Effector memory CD8-positive, alpha-beta T cell (primary cell): Measurements from ENCODE around the gene PRAC2.

Source experiments
- ATAC-seq: fragments of 150-1000 bp; cut with Tn5 transposase; replicated peaks from 2 replicates; pipeline ENCODE4 v1.10.0; 2021; ENCODE audit warnings: mild to moderate bottlenecking, moderate library complexity
- DNase-seq, 3 experiments: peaks; one replicate each; pipeline ENCODE4 v3.0.0; 2021
- H3K27ac Mint-ChIP-seq, 2 donors: one replicate each; pipeline ENCODE4 v1.8.0; 2022; ENCODE audit warnings: mild to moderate bottlenecking in 2 of 2, mixed read lengths in 2 of 2, moderate library complexity in 2 of 2
- H3K27me3 Mint-ChIP-seq, 2 donors: one replicate each; pipeline ENCODE4 v1.8.0; 2022; ENCODE audit warnings: mixed read lengths in 2 of 2
- H3K36me3 Mint-ChIP-seq: one replicate; pipeline ENCODE4 v1.8.0; 2022; ENCODE audit warnings: mild to moderate bottlenecking, moderate library complexity, mixed read lengths; ENCODE audit not compliant: insufficient read depth
- H3K4me1 Mint-ChIP-seq, 2 donors: one replicate each; pipeline ENCODE4 v1.8.0; 2022; ENCODE audit warnings: low read depth in 2 of 2, mixed read lengths in 2 of 2
- H3K4me3 Mint-ChIP-seq, 2 donors: one replicate each; pipeline ENCODE4 v1.8.0; 2022; ENCODE audit warnings: mild to moderate bottlenecking in 2 of 2, mixed read lengths in 2 of 2, moderate library complexity in 2 of 2
- H3K9me3 Mint-ChIP-seq, 2 donors: one replicate each; pipeline ENCODE4 v1.8.0; 2022; ENCODE audit warnings: mixed read lengths in 2 of 2

PRAC2 gene

DNA sequence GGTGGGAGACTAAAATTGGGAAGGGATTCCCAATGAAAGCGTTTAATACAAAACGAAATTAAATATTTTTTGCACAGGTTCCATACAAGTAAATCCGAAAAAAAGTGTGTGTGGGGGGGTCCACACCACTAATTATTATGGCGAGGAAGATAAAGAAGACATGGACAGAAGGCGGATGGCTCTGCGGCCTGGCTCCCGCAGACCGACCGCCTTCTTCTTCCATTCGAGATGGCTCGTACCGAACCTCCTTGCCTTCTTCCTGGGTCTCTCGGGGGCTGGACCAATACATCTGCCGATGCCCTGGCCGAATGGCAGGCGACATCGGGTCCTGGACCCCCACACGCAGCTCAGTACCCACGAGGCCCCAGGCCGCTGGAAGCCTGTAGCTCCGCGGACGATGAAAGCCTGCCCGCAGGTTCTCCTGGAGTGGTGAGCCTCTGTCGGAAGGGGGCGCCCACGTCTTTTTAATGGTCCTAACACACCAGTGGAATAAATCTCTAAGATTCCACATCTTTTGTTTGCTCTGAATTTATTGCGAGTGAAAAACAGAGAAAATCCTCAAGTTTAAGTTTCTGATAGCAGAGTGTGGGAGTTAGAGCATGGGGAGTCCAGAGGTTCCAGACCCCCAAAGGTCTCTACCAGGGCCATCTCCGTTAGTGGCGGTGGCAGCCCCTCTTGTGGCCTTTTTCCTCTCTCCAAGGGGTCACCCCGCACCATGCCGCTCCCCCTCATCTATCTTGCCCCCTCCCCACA, 1.4 kb downstream of the PRAC2 start:
- peak overlapping the region in 1 of 2 donors; percentile 49 for H3K27ac Mint-ChIP-seq
- no peaks in the 10 kb centered on the region for H3K9me3 Mint-ChIP-seq
- DNase-seq: peak; percentile 69 to 75 (median 70)
- peaks cover 95 to 100% of the 10 kb centered on the region in 2 donors for H3K27me3 Mint-ChIP-seq
- peak overlapping the region; percentile 65 to 76 for H3K4me3 Mint-ChIP-seq
- no peak for ATAC-seq
- peaks cover 41% of the 10 kb centered on the region for H3K36me3 Mint-ChIP-seq
- H3K4me1 Mint-ChIP-seq: peaks cover 29 to 36% of the 10 kb centered on the region in 2 donors

DNA sequence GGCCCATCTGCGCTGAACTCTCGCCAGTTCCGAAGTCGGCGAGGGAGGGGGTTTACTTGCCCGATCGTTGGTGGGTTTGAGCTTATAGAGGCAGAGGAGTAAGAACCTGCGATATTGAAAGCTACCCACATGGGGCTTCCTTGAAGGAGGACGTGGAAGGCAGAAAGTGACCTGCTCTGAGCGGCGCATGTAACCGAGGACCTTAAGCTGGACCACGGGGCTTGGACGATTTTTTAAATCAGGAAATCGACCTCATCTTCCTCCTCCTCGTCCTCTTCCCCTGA, 2.0 kb downstream of the PRAC2 start:
- no peak for DNase-seq
- H3K36me3 Mint-ChIP-seq: peaks cover 41% of the 10 kb centered on the region
- H3K27me3 Mint-ChIP-seq: peaks cover 96 to 100% of the 10 kb centered on the region in 2 donors
- H3K27ac Mint-ChIP-seq: peak overlapping the region in 1 of 2 donors; percentile 49
- H3K4me1 Mint-ChIP-seq: peaks cover 31 to 38% of the 10 kb centered on the region in 2 donors
- H3K4me3 Mint-ChIP-seq: peak overlapping the region; percentile 65 to 76
- no peaks in the 10 kb centered on the region for H3K9me3 Mint-ChIP-seq
- ATAC-seq: no peak

DNA sequence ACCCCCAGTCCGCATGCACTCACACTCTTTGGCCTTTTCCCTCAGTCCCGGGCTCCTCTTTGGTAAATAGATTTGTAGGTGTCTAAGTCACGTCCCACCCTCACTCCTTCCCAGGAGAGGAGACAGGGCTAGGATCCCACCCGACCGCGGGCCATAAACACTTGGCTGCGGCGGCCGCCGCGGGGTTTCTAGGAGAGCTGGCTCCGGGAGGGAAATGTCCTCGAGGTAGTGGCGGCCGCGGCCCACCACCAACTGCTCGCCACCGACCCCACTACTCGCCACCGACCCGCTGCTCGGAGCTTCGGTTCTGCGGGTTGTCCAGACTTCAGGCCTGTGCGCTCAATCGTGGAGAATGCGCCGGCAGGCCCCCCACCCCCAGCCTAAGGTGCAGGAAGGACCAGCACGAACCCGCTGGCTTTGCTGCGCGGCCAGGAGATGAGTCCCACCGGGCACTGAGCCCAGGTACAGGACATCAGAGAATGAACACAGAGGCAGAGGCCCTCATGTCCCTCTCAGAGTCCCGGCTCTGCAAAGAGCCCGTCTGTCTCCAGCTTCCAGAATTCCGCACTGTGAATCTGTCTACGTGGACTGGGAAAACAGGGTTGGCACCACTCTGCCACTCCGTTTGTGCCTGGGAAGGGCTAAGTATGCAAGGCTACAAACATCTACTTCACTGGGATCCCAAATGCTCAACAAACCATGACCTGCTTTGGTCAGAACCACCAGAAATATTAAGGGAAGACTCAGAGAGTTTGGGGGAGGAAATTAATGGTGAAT, 2.5 kb downstream of the PRAC2 start:
- ATAC-seq: peak; percentile 31

DNA sequence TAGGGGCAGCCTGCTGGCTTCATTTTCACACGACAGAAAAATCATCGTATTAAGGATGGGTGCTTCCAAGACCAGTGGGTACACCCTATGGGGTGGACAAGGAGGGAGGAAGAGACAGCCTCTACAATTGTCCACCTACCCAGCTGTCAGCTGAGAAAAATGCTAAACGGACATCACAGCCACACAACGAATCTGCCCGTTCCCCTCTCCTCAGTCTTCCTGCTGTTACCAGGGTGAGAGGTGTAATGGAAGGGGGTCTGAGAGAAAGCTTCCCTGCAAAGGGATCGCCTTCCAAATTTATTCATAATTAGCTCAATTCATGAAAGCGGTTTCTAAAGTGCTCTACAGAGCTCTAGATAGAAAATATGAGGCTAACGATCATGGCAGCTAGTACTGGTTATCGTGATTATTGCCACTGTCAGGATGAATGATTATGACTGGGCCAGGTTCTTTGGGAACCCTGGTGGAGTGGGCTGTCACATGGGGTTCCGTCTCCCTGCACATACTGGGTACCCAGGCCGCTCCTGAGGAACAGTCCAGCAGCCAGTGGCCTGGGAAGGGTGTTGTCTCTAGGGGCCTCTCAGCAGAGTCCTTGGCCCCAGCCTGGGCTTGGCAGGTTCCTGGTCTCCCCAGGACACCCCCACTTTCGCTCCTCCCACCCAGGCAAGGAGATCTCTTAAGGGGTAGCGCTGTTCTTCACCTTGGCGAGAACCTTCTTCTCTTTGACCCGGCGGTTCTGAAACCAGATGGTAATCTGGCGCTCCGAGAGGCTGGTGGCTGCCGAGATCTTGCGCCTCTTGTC, 3.3 kb downstream of the PRAC2 start:
- DNase-seq: no peak
- no peaks in the 10 kb centered on the region for H3K9me3 Mint-ChIP-seq
- H3K4me3 Mint-ChIP-seq: no peak overlapping the region
- H3K27ac Mint-ChIP-seq: no peak overlapping the region
- peaks cover 93 to 100% of the 10 kb centered on the region in 2 donors for H3K27me3 Mint-ChIP-seq
- peaks cover 31 to 38% of the 10 kb centered on the region in 2 donors for H3K4me1 Mint-ChIP-seq
- H3K36me3 Mint-ChIP-seq: peaks cover 36% of the 10 kb centered on the region
- peak; percentile 33 for ATAC-seq

More for the DNA sequence above, 2.5 kb downstream of the PRAC2 start:
- Mint-ChIP-seq H3K9me3 (no peaks in the 10 kb centered on the region), H3K27me3 (peaks cover 96 to 100% of the 10 kb centered on the region in 2 donors), H3K27ac (peak overlapping the region in 1 of 2 donors; percentile 49), H3K4me3 (peak overlapping the region; percentile 65 to 76), H3K36me3 (peaks cover 37% of the 10 kb centered on the region), H3K4me1 (peaks cover 31 to 38% of the 10 kb centered on the region in 2 donors)
- no peak for DNase-seq

DNA sequence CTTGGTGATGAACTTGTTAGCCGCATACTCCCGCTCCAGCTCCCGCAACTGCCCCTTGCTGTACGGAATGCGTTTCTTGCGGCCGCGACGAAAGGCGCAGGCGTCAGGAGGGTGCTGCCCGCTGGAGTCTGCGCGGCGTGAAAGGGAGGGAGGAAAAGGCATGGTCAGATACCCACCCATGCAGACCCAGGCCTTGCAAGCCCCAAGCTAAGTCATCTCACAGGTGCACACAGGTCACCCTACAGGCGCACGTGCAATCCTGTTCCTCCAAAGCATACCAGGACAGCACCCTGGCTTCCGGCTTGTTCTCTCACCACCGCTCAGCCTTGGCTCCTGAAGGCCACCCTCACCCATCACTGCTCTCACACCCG, 3.9 kb downstream of the PRAC2 start:
- Mint-ChIP-seq H3K4me1 (peaks cover 31 to 38% of the 10 kb centered on the region in 2 donors), H3K27me3 (peaks cover 91 to 96% of the 10 kb centered on the region in 2 donors), H3K36me3 (peaks cover 36% of the 10 kb centered on the region), H3K27ac (no peak overlapping the region), H3K4me3 (no peak overlapping the region), H3K9me3 (no peaks in the 10 kb centered on the region)
- ATAC-seq (peak; percentile 41), DNase-seq (no peak)

DNA sequence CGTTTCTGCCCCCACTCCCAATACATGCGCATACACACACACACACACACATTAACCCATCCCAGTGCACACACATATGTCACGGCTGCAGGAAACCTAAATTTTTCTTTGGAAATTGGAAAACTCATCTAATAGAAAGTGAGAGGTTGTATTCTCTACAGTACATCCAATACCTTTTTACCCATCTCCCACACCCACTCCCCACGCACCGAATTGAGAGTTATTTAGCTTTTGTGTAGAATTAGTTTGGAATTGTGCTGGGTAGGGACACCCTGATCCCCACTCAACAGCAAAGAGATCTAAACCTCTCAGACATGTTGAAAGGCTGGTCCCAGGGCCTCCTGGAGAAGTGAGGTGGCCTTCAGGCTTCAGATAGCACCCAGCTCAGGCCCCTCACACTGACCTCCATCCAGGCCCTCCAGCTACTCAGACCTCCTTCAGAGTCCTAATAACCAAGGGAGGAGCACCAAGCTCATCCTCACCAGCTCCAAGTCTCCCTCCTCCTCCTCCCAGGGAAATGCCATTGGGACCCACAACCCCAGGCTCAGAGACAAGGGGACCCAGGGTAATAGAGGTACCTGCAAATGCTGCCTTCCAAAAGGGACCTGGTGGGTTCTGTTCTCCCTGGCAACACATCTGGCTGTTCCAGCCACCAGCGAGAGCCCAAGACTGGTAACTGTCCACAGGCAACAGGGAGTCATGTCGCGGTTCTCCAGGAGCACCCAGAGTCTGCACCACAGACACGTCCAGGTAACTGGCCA, 4.6 kb downstream of the PRAC2 start:
- H3K27me3 Mint-ChIP-seq: peaks cover 91 to 95% of the 10 kb centered on the region in 2 donors
- H3K4me1 Mint-ChIP-seq: peaks cover 32 to 38% of the 10 kb centered on the region in 2 donors
- no peak for DNase-seq
- peak overlapping the region; percentile 67 to 73 for H3K4me3 Mint-ChIP-seq
- no peaks in the 10 kb centered on the region for H3K9me3 Mint-ChIP-seq
- peak; percentile 28 for ATAC-seq
- H3K36me3 Mint-ChIP-seq: peaks cover 35% of the 10 kb centered on the region
- H3K27ac Mint-ChIP-seq: no peak overlapping the region

DNA sequence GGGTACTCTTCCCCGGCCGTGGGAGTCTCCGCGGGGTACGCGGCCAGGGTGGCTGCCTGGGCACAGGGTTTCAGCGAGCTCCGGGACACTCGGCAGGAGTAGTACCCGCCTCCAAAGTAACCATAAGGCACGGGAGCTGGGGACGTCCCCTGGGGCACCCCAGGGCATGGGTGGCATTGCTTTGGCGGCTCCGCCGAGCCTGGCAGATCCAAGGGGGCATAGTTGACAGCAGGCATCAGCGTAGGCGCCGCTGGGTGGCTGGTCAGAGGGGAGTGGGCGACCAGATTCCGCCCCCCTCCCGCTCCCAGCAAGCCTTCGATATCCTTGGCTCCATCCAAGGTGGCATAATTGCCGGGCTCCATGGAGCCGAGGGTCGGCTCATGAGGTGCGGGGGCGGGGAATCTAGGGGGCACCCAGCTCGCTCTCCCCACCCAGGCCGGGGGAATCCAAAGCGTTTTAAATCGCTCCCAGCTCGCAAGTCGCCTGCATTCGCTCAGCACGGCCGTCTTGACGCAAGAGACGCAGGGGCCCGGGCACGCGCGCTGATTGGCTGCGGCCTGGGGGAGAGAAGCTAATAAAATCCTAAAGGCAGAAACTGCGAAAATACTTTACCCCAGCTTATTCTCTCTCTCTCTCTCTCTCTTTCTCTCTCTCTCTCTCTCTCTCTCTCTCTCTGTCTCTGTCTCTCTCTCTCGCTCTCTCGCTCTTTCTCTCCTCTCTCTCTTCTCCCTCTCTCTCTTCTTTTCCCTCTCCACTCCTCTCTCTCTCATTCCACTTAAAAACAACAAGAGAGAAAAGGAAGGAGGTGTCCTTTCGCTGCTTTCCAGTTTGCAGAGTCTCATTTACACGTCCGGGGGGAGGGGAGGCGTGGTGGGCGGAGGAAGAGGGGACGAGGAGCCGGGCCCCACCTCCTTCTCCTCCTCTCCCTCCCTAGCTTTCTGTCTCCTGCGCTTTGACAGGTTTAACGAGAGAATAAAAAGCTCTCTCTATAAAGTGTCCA, 5.5 kb downstream of the PRAC2 start, which contains the start of gene HOXB13:
TSS of gene HOXB13 (minus strand) at position 519 of the 1,000 bp plus-strand sequence. CDS start at position 362, 157 bp downstream.
- peaks cover 36 to 37% of the 10 kb centered on the region in 2 donors for H3K4me1 Mint-ChIP-seq
- H3K27ac Mint-ChIP-seq: peak within 1 kb of the TSS in 1 of 2 donors; percentile 39
- peak within 1 kb of the TSS; percentile 67 to 73 for H3K4me3 Mint-ChIP-seq
- peaks cover 89 to 95% of the 10 kb centered on the region in 2 donors for H3K27me3 Mint-ChIP-seq
- H3K9me3 Mint-ChIP-seq: no peaks in the 10 kb centered on the region
- DNase-seq (peak in 1 of 3 experiments; percentile 24), ATAC-seq (no peak)
- H3K36me3 Mint-ChIP-seq: peaks cover 26% of the 10 kb centered on the region

DNA sequence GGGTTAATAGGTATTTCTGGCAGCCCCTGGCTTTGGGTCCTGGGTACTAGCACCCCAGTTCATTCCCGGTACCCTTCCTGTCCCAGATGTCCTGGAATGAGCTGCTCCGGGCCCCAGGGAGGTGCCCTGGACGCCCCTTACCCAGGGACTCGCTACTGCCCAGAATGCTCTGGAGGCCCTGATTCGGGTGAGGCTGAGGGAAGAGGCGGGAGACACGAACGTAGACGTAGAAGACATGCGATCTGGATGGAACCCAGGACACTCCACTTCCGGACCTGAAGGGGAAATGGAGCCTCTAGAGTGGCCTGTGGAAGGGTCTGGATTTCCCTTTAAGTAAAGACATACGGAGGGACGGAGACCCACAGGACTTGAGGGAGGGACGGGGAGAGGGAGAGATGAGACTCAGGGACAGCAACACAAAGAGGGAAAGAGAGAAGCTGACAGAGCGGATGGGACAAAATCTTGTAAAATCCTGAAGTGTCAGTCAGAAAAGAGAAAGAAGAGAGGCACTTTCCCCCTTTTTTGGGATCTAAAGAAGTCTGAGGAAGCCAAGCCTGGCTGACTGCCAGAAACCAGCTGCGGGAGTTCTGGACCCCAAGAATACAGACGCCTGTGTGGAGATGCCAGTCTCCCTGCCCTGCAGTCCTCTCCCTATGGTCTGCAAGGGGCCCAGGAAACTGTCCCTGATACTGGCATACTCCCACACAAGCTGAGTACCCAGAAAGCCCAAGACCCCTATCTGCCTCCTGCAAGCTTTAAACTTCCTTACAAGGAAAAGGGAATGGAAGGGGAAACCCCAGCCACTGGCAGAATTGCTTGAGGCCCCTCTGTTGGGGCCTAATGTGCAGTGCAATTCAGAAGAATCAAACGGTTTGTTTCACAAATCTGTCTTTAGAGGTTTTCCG, 6.6 kb downstream of the PRAC2 start:
- Mint-ChIP-seq H3K27me3 (peaks cover 88 to 95% of the 10 kb centered on the region in 2 donors), H3K27ac (peak overlapping the region in 1 of 2 donors; percentile 39), H3K9me3 (no peaks in the 10 kb centered on the region), H3K36me3 (peaks cover 15% of the 10 kb centered on the region), H3K4me3 (peak overlapping the region; percentile 67 to 73), H3K4me1 (peaks cover 29 to 30% of the 10 kb centered on the region in 2 donors)
- DNase-seq (no peak), ATAC-seq (no peak)

DNA sequence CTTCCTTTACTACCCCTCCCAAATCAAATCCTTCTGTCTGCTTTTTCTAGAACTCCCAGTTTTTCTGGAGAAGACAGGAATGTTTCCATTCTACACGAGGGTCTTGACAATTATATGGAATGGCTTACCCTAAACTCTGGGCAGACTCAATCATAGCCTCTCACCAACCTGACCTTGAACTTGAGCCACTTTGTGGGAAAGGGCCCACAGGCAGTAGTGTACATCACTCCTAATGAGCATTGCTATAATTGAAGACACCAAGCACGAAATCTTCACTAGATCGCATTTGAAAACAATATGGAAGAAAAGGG, 7.2 kb downstream of the PRAC2 start:
- H3K36me3 Mint-ChIP-seq: peaks cover 13% of the 10 kb centered on the region
- peaks cover 88 to 95% of the 10 kb centered on the region in 2 donors for H3K27me3 Mint-ChIP-seq
- H3K4me3 Mint-ChIP-seq: no peak overlapping the region
- DNase-seq (no peak), ATAC-seq (no peak)
- peaks cover 24 to 27% of the 10 kb centered on the region in 2 donors for H3K4me1 Mint-ChIP-seq
- H3K27ac Mint-ChIP-seq: no peak overlapping the region
- H3K9me3 Mint-ChIP-seq: no peaks in the 10 kb centered on the region

DNA sequence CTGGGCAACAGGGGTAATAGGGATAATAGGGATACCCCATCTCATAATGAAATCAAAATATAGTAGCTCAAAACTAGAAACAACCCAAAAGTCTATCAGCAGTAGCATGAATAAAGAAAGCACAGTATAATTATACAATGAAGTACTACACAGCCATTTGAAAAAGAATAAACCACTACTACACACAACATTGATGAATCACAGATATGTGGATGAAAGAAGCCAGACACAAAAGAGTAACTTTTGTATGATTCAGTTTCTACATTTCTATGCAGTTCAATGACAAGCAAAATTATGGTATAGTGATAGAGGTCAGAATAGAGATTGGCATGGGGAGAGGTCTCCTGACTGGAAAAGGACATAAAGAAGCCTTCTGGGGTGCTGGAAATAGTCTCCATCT, 8.4 kb downstream of the PRAC2 start:
- Mint-ChIP-seq H3K36me3 (peaks cover 10% of the 10 kb centered on the region), H3K27ac (no peak overlapping the region), H3K4me1 (peaks cover 22 to 24% of the 10 kb centered on the region in 2 donors), H3K9me3 (no peaks in the 10 kb centered on the region), H3K27me3 (peaks cover 88 to 95% of the 10 kb centered on the region in 2 donors), H3K4me3 (no peak overlapping the region)
- DNase-seq: no peak
- ATAC-seq: no peak
